HL-60 (cell line): Measurements from ENCODE around the gene GNG2.

ENCODE experiments used
- DNase-seq, 2 experiments: peaks; one replicate each; pipeline ENCODE4 v3.0.0-alpha.2; 2010 to 2020; ENCODE audit warnings: low read depth in 1 of 2, low spot score in 1 of 2
- H3K27ac ChIP-seq: fragments of 250-450 bp; sonication (Bioruptor Pico); replicated peaks from 2 replicates; pipeline ENCODE4 v1.5.1; 2020; ENCODE audit warnings: mild to moderate bottlenecking, moderate library complexity
- H3K27me3 ChIP-seq: fragments of 250-450 bp; sonication (Bioruptor Pico); 2 replicates; pipeline ENCODE4 v1.5.1; 2021; ENCODE audit warnings: mild to moderate bottlenecking, moderate library complexity; ENCODE audit not compliant: insufficient read depth, poor library complexity, severe bottlenecking
- H3K4me3 ChIP-seq: replicated peaks from 2 replicates; pipeline ENCODE4 v1.5.1; 2011; ENCODE audit warnings: mild to moderate bottlenecking, control low read depth, low read length; ENCODE audit not compliant: insufficient read depth
- GABPA ChIP-seq: IDR thresholded peaks from 2 replicates; pipeline ENCODE4 v1.6.1; 2012; ENCODE audit warnings: low read depth
- POLR2AphosphoS5 ChIP-seq: IDR thresholded peaks from 2 replicates; pipeline ENCODE4 v1.6.1; 2012; ENCODE audit warnings: low read depth
- SPI1 ChIP-seq: IDR thresholded peaks from 2 replicates; pipeline ENCODE4 v1.6.1; 2012; ENCODE audit warnings: low read depth, mild to moderate bottlenecking, borderline replicate concordance
- TF ChIP-seq, protein P1 (sequence below): IDR thresholded peaks from 2 replicates; pipeline ENCODE4 v1.6.1; 2012; ENCODE audit warnings: low read depth; ENCODE audit not compliant: insufficient replicate concordance
- TF ChIP-seq, protein P2 (sequence below): IDR thresholded peaks from one replicate; pipeline ENCODE4 v1.5.1; 2011; ENCODE audit warnings: low read length, control low read depth, inconsistent platforms; ENCODE audit not compliant: insufficient read depth

Gene GNG2

DNA sequence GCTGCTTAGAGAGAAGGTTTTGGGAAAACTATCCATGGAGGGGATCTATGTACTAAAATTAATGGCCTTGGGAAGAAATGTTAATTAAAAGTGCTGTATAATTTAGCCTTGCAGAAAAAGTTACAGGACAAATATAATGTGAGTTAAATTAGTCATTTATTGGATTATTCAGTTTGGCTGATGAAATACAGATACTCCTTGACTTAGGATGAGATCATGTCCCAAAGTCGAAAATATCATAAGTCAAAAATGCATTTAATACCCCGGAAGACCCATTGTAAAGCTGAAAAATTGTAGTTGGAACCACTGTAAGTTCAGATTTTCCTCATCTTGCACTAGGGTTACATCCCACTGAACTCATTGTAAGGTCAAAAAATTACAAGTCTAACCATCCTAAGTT, 138.7 kb downstream of the GNG2 start:
- H3K27ac ChIP-seq = no peak overlapping the region

DNA sequence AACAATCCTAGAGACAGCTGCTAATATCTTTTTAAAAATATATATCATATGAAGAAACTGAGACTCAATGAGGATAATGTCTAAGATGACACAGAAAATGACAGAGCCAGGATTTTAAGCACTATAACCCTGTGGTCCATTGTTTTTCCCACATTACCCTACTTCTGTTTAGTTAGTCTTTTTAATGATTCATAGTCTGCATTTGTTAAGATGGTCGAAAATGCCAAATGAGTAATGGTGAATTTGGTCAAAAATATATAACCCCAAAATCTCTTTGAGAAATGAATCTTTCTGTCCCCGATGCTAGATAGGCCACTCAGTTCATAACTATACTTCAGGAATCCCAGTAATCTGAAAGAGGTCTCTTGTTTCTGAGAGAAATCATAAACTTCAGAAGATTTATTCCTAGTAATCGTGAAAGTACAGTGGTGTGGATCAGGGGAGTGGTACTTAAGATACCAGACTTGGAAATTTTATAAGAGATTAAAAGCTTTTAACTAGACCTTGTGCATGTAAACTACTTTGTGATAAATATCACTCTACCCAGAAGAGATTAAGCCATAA, 139.7 kb downstream of the GNG2 start:
- TF ChIP-seq, protein P1, sequence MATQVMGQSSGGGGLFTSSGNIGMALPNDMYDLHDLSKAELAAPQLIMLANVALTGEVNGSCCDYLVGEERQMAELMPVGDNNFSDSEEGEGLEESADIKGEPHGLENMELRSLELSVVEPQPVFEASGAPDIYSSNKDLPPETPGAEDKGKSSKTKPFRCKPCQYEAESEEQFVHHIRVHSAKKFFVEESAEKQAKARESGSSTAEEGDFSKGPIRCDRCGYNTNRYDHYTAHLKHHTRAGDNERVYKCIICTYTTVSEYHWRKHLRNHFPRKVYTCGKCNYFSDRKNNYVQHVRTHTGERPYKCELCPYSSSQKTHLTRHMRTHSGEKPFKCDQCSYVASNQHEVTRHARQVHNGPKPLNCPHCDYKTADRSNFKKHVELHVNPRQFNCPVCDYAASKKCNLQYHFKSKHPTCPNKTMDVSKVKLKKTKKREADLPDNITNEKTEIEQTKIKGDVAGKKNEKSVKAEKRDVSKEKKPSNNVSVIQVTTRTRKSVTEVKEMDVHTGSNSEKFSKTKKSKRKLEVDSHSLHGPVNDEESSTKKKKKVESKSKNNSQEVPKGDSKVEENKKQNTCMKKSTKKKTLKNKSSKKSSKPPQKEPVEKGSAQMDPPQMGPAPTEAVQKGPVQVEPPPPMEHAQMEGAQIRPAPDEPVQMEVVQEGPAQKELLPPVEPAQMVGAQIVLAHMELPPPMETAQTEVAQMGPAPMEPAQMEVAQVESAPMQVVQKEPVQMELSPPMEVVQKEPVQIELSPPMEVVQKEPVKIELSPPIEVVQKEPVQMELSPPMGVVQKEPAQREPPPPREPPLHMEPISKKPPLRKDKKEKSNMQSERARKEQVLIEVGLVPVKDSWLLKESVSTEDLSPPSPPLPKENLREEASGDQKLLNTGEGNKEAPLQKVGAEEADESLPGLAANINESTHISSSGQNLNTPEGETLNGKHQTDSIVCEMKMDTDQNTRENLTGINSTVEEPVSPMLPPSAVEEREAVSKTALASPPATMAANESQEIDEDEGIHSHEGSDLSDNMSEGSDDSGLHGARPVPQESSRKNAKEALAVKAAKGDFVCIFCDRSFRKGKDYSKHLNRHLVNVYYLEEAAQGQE = no peak
- TF ChIP-seq SPI1 (no peak), POLR2AphosphoS5 (no peak), GABPA (no peak)
- TF ChIP-seq, protein P2, sequence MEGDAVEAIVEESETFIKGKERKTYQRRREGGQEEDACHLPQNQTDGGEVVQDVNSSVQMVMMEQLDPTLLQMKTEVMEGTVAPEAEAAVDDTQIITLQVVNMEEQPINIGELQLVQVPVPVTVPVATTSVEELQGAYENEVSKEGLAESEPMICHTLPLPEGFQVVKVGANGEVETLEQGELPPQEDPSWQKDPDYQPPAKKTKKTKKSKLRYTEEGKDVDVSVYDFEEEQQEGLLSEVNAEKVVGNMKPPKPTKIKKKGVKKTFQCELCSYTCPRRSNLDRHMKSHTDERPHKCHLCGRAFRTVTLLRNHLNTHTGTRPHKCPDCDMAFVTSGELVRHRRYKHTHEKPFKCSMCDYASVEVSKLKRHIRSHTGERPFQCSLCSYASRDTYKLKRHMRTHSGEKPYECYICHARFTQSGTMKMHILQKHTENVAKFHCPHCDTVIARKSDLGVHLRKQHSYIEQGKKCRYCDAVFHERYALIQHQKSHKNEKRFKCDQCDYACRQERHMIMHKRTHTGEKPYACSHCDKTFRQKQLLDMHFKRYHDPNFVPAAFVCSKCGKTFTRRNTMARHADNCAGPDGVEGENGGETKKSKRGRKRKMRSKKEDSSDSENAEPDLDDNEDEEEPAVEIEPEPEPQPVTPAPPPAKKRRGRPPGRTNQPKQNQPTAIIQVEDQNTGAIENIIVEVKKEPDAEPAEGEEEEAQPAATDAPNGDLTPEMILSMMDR = no peak
- H3K27ac ChIP-seq = no peak overlapping the region
- no peak for DNase-seq

More for the DNA sequence above, 138.7 kb downstream of the GNG2 start:
- H3K27me3 ChIP-seq = no peaks in the 10 kb centered on the region
- DNase-seq = no peak
- H3K4me3 ChIP-seq = no peak overlapping the region
- no peak for TF ChIP-seq SPI1
- TF ChIP-seq GABPA = no peak
- TF ChIP-seq, protein P2 = no peak
- no peak for TF ChIP-seq POLR2AphosphoS5
- TF ChIP-seq, protein P1 = no peak

DNA sequence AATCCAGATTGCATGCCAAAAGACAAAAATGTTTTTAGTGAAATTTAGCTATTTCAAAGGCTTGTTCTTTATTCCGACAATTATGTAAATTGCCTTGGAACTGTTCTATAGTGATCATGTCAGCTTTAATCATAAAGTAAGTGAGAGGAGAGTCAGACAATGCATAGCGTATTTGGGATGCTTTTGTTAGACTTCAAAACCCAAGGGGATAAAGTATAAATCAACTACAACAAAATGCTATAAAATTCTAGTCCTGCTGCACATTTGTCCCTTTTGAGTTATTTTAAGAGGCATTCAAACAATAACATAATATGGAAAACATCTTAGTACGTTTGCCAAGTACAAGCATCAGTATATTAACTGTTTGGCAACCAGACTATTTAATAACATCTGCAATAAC, 140.3 kb downstream of the GNG2 start:
- TF ChIP-seq GABPA = no peak
- TF ChIP-seq, protein P2 = no peak
- DNase-seq = no peak
- no peaks in the 10 kb centered on the region for H3K27me3 ChIP-seq
- no peak overlapping the region for H3K27ac ChIP-seq
- no peak overlapping the region for H3K4me3 ChIP-seq

More for the DNA sequence above, 139.7 kb downstream of the GNG2 start:
- Histone ChIP-seq H3K4me3 (no peak overlapping the region), H3K27me3 (no peaks in the 10 kb centered on the region)

DNA sequence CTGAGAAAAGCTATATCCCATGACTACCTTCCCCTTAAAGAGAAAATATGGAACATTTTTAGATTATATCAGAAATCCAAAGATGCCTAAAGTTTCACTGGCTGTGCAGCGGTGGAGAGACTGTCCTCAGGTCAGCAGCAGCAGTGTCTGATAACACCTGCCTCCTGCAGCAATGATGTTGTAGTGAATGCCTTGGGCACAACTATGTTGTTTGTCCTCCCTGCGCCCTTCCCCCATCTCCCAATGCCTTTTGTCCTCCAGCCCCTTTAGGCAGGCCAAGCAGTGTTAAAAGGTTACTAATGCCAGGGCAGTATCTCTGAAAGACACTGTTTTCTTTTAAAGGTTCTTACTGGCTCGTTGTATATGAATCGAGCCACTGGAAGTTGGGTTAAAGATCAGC, 142.1 kb downstream of the GNG2 start:
- no peak overlapping the region for H3K27ac ChIP-seq
- TF ChIP-seq SPI1 = no peak
- TF ChIP-seq, protein P1 = no peak
- TF ChIP-seq, protein P2 = no peak
- no peak for TF ChIP-seq GABPA
- no peak for TF ChIP-seq POLR2AphosphoS5
- no peak overlapping the region for H3K4me3 ChIP-seq
- DNase-seq = no peak
- no peaks in the 10 kb centered on the region for H3K27me3 ChIP-seq
